HFFc6 (cell line): ENCODE data around the gene ZNF691. TPM values are rescaled to one million over a fixed set of nuclear protein-coding genes. Genes with fewer than 3 reads are reported as not detected.

Source experiments
- DNase-seq: peaks from one replicate; pipeline ENCODE4 v3.0.0-alpha.2; 2018
- H3K27ac Mint-ChIP-seq: 2 replicates; pipeline ENCODE4 v1.8.0; 2020; ENCODE audit warnings: mild to moderate bottlenecking, mixed read lengths
- H3K27me3 Mint-ChIP-seq: 2 replicates; pipeline ENCODE4 v1.8.0; 2021; ENCODE audit warnings: mild to moderate bottlenecking, moderate library complexity, mixed read lengths; ENCODE audit not compliant: insufficient read depth
- H3K36me3 Mint-ChIP-seq: 2 replicates; pipeline ENCODE4 v1.8.0; 2021; ENCODE audit warnings: low read depth, mixed read lengths
- H3K4me1 Mint-ChIP-seq: 2 replicates; pipeline ENCODE4 v1.8.0; 2020; ENCODE audit warnings: low read depth, mixed read lengths
- H3K4me3 Mint-ChIP-seq: 2 replicates; pipeline ENCODE4 v1.8.0; 2020; ENCODE audit warnings: mild to moderate bottlenecking, moderate library complexity, mixed read lengths
- H3K9me3 Mint-ChIP-seq: 2 replicates; pipeline ENCODE4 v1.8.0; 2020; ENCODE audit warnings: mild to moderate bottlenecking, mixed read lengths
- CTCF ChIP-seq: fragments of 200-600 bp; sonication (generic); IDR thresholded peaks from 2 replicates; pipeline ENCODE4 v1.5.0; 2021; ENCODE audit warnings: antibody characterized with exemption, mild to moderate bottlenecking
- total RNA-seq, 6 experiments: library from RNA; stranded (reverse); fragmentation: NEBNext Ultra II Directional; extraction: Animal tissue kit (Norgen Biotek cat#: 25700); gene quantifications; 2 replicates in 1 of 6; 3 replicates in 5 of 6; pipeline ENCODE4 v1.2.3, GENCODE V29; 2021

Gene ZNF691
- total RNA-seq, 6 experiments from 2014 or later = 4.3 to 5.8 (median 5.4) TPM

DNA sequence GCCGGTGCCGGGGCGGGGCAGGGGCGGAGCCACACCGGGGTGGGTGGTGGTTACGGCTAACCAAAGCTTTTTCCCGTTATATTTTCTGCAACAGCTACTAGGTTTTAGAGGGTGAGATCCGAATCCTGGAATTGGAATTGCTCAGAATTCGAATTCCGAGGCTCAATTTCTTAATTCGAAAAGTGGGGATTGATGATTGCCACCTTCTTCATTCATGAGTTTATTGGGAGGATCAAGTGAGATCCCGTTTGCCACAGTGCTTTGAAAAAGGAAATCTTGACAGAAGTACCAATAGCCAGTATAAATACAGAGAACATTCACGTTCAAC lies 29.0 kb upstream of the ZNF691 start:
- DNase-seq = no peak
- Mint-ChIP-seq H3K27ac (peak overlapping the region; percentile 38; the same call in 1 of the 2 replicates), H3K4me3 (peak overlapping the region; percentile 88), H3K9me3 (peaks cover 4% of the 10 kb centered on the region; the same call in 1 of the 2 replicates), H3K27me3 (no peaks in the 10 kb centered on the region), H3K4me1 (peaks cover 53% of the 10 kb centered on the region), H3K36me3 (peaks cover 14% of the 10 kb centered on the region)
- no peak for TF ChIP-seq CTCF

DNA sequence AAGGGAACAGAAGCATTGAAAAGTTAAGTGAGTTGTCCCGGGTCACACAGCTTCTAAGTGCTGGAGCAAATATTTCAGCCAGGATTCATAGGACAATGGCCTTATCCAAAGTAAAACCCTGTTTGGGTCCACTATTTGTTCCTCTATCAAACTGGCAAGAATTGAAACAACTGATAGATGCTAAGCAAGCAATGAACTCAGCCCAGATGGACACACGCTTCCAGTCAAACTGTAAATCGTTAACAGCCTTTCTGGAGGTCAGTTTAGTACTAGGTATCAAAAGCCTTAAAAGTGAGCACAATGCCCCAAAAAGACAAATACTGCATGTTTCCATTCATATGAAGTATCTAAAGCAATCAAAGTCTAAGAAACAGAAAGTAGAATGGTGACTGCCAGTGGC lies 28.4 kb upstream of the ZNF691 start:
- H3K36me3 Mint-ChIP-seq = peaks cover 19% of the 10 kb centered on the region
- DNase-seq = no peak
- H3K4me3 Mint-ChIP-seq = peak overlapping the region; percentile 88
- H3K27ac Mint-ChIP-seq = peak overlapping the region; percentile 31; the same call in 1 of the 2 replicates
- no peaks in the 10 kb centered on the region for H3K27me3 Mint-ChIP-seq
- H3K9me3 Mint-ChIP-seq = peaks cover 4% of the 10 kb centered on the region; the same call in 1 of the 2 replicates
- TF ChIP-seq CTCF = no peak
- peaks cover 59% of the 10 kb centered on the region for H3K4me1 Mint-ChIP-seq

DNA sequence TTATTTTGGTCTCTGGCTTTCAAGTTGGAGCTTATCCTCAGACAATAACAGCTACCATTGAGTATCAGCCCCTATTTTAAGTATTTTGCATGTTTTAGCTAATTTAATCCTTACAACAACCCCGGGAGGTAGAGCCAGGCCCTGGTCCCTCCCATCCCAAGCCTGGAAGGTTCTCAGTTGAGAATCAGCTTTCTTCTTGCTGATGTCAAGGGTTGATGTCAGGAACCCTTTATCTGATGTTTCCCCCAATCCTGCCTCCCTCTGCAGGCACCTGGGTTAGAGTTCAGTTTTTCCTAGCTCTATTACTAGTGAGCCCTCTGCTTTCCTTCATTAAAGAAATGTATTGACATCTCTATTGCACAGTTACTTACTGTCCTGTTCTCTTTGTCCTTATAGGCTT lies 25.6 kb upstream of the ZNF691 start:
- peaks cover 61% of the 10 kb centered on the region for H3K4me1 Mint-ChIP-seq
- H3K9me3 Mint-ChIP-seq = no peaks in the 10 kb centered on the region
- H3K27ac Mint-ChIP-seq = peak overlapping the region; percentile 12; the same call in 1 of the 2 replicates
- H3K4me3 Mint-ChIP-seq = no peak overlapping the region
- H3K27me3 Mint-ChIP-seq = no peaks in the 10 kb centered on the region; the same call in 1 of the 2 replicates
- peaks cover 21% of the 10 kb centered on the region for H3K36me3 Mint-ChIP-seq
- no peak for DNase-seq
- no peak for TF ChIP-seq CTCF

GRCh38 chr1:42821690-42822089 lies 24.7 kb upstream of the ZNF691 start:
- Mint-ChIP-seq H3K9me3 (no peaks in the 10 kb centered on the region), H3K27ac (no peak overlapping the region), H3K36me3 (peaks cover 21% of the 10 kb centered on the region), H3K27me3 (no peaks in the 10 kb centered on the region; the same call in 1 of the 2 replicates), H3K4me3 (no peak overlapping the region), H3K4me1 (peaks cover 52% of the 10 kb centered on the region)
- no peak for TF ChIP-seq CTCF
- no peak for DNase-seq

DNA sequence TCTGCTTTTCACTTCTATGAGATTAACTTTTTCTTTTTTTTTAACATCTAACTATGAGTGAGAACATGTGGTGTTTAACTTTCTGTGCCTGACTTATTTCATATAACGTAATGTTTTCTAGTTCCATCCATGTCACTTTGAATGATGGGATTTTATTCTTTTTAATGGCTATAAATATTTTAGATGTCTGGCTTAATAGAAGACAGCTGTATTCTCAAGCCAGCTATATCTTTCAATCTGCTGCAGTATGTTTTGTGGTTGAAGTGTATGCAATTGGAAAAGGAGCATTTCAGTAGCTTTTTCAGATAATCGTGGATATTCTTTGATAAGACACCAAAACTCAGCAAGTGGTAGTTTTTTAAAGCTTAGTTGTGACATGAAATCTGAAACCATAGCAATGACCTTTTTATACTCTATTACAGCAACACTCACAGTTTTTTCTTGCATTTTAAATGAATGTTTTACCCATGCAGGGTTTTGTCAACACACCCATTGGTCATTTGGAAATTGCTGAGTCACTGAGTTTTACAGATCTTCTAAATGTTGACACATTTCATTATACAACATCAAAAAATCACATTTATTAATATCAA lies 23.5 kb upstream of the ZNF691 start:
- Mint-ChIP-seq H3K27ac (peak overlapping the region; percentile 83), H3K4me3 (peak overlapping the region; percentile 47), H3K4me1 (peaks cover 45% of the 10 kb centered on the region), H3K27me3 (no peaks in the 10 kb centered on the region; the same call in 1 of the 2 replicates), H3K9me3 (no peaks in the 10 kb centered on the region), H3K36me3 (peaks cover 21% of the 10 kb centered on the region)
- peak; percentile 62 for DNase-seq
- no peak for TF ChIP-seq CTCF
